Activated T-helper 1 cell treated with Interleukin-2 at 50 U/mL for 16 hours (primary cell): Measurements from ENCODE around the gene ARHGEF26.

ENCODE experiments used
- DNase-seq: peaks from one replicate; pipeline ENCODE4 v3.0.0-alpha.2; 2020; ENCODE audit warnings: low read depth

The ARHGEF26 gene

DNA sequence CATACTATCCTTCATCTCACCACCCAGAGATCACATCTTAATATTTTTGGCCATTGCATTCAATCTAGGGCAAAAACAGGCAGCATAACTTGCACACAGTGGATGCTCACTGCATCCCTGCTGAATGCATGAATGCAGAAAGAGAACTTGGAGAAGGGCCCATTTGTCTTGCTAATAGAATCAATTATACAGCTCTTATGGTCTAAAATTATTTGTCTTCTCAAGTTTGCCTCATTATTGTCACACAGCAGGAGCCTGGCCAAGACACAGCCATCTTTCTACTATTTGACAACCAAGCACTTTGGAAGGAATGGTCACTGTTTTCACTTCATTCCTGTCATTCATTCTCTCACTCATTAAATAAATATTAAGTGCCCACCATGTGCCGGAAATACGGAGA lies 1.2 kb upstream of the ARHGEF26 start:
- no peak for DNase-seq

DNA sequence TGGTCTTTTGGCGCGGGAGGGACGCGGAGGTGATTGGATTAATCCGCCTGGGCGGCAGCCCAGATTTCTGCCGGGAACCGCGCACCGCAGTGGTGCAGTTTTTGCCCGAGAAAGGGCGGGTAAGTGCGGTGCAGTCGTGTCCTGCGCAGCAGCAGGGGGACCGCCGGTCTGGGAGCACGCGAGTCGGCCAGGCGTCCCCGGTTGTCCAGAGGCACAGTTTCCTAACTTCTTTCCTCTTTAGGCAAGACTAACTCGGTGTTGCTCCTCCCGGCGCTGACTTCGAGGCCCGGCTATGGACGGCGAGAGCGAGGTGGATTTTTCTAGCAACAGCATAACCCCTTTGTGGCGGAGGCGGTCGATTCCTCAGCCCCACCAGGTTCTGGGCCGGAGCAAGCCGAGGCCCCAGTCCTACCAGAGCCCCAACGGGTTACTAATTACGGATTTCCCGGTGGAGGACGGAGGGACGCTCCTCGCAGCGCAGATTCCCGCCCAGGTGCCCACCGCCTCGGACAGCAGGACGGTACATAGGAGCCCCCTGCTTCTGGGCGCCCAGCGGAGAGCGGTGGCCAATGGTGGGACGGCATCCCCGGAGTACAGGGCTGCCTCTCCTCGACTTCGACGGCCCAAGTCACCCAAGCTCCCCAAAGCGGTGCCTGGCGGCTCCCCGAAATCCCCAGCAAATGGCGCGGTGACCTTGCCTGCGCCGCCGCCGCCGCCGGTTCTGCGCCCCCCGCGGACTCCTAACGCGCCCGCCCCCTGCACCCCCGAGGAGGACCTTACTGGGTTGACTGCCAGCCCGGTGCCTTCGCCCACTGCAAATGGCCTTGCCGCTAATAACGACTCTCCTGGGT lies 736 bp downstream of the ARHGEF26 start:
- DNase-seq, result no peak

DNA sequence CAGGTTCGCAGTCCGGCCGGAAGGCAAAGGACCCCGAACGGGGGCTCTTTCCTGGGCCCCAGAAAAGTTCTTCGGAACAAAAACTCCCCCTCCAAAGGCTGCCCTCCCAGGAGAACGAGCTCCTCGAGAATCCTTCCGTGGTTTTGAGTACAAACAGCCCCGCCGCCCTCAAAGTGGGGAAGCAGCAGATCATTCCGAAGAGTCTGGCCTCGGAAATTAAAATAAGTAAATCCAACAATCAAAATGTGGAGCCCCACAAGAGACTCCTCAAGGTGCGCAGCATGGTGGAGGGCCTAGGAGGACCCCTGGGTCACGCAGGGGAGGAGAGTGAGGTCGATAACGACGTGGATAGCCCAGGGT lies 1.3 kb downstream of the ARHGEF26 start:
- DNase-seq, result no peak

DNA sequence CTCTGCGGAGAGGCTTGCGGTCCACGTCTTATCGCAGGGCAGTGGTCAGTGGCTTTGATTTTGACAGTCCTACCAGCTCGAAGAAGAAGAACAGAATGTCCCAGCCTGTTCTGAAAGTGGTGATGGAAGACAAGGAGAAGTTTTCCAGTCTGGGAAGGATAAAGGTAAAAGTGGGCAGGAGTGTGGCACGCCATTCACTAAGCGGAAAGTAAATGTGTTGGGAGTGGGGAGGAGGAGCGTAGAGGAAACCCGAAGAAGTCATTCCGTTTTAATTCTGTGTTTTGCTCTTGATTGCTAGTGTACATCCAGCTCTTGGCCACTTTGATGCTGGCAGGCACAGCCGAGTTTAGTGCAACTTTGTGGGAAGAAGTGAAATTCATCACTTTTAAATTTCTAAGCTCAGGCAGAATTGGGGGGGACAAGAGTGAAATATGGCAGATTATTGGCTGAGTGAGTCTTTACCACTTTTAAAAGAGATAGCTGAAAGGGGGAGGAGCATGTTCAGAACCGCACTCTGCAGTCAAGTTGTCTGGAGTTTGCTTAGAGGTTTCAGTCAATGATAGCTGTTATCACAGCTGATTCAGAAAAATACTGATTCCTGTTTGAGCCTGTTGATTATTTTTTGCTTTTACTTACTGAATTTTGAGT lies 1.8 kb downstream of the ARHGEF26 start:
- no peak for DNase-seq

DNA sequence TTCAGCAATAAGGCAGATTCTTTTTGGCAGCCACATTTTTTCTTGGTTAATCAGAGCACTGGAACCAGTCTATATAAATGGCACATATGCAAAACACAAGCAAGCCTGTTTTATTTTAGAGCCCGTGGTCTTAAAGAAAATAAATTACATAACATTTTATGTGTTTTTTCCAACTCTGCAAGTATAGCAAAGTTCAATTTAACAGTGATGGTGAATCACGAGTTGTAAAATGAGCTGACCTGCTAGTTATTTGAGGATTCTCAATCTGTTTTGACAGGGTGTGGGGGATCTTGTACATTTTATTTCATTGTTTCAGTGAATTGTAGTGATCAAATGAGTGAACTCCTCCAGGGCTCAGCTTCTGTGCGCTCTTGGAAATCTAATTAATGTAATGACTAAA lies 2.7 kb downstream of the ARHGEF26 start:
- DNase-seq, result no peak

DNA sequence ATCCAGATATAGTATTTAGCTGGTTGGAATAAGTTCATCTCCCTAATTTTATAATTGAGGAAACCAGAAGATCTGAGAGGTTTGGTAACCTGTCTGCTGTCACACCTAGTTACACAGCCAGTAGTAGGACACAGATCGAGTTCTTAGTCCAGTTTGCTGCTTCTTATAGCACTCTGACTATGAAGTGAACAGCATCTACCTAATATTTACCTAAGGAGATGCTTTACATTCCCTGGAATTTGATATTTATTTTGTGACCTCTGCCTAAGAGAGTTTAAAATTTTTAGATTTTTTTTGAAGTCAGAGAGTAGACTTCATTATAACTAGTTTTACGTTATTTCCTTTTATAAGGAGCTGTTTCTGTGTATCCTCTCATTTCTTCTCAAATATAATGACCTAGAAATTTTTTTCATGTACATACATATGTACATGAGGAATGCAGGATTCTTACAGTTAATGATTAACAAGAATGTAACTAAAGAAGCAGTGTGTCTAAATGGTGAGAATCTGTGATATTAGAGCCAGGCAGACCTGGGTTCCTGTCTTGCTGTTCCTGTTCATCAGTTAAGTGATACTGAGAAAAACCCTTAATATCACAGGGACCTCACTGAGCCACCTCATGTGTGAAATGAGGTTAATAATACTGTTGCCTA lies 4.3 kb downstream of the ARHGEF26 start:
- DNase-seq, result no peak

DNA sequence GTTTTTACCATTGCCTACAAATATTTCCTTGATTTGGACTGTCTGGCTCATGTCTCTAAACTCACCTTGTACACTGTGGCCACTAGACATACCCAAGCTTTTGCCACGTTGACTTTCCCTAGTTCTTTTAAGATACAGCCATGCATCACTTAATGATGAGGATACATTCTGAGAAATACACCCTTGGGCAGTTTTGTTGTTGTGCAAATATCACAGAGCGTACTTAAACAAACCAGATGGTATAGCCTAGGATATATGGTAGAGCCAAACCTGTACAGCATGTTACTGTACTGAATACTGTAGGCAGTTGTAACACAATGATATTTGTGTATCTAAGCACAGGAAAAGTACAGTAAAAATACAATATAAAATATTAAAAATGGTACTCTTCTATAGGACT lies 5.5 kb downstream of the ARHGEF26 start:
- no peak for DNase-seq

DNA sequence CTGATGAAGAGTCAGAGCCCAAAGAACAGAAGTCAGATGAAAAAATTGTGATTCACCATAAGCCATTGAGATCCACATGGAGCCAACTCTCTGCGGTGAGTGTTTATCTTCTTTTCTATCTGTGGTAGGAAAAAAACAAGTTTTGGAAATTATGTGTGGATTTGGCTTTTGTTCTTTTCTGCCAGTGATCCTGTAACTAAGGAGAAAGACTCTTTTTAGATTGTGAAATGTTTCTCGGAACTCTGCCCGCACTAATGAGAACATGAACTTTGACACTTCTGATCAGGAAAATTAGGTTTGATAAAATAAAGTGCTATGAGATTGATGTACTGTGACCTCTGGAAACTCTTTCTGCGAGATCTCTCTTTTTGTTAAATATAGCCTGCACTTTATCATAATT lies 8.4 kb downstream of the ARHGEF26 start:
- no peak for DNase-seq

DNA sequence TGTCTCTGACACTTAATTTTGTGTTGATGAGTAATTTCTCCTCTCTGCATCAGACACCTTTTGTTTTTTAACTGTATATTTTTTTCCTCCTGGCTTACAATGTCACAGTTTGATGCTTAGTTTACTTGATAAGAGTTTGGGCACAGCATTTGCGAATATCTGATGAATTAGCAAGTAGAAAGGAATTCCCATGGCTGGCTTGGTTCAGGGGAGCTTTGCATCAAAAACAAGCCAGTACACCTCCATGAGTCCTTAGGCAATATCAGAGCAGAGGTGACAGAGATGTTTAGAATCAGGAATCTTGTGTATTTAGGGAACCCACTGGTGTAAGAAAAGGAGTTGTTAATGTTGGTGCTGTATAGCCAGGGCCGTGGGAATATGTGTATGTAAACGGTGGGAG lies 9.3 kb downstream of the ARHGEF26 start:
- DNase-seq, result no peak

DNA sequence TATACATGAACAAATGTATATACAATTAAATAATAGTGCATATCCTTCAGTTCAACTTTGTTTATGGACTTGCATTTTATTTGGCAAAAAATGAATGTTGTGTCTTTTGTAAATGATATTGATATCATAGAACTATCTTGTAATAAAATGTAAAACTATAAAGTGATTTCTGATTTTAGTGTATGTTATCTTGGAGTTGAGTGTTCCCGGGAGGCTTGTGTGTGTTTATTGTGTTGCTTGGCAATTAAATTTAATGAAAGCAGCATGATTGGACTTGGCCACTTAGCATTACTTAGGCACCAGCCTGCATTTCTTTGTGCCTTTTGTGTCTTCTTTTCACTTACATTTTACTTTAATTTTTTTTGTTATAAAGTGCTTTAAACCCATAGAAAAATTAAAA lies 10.6 kb downstream of the ARHGEF26 start:
- DNase-seq, result no peak

DNA sequence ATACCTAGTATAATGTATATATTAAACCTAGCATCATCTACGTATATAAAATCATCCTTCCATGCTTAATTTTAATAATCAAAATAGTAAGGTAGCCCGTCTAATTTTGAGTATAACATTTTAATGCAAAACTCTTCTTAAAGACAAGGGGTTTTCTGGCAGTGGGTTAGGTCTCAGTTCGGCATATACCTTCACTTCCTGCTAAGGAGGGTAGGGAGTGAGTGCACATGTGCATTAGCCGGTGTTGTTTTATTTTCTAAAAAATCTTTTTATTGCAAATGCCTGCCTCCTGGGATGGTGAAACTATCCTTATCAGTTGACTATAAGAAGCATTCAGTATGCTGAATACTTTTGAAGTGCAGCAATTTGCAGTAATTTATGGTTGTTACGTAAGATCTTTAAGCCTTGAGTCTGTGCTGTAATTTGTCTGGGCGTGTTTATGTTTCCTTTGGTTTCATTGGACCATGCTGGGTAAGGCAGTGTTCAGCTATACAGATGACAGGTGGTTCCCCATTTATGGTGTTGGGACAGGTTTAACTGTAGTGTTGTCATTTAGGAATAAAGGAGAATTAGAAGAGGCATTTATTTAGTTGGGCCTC lies 11.7 kb downstream of the ARHGEF26 start:
- DNase-seq, result no peak

DNA sequence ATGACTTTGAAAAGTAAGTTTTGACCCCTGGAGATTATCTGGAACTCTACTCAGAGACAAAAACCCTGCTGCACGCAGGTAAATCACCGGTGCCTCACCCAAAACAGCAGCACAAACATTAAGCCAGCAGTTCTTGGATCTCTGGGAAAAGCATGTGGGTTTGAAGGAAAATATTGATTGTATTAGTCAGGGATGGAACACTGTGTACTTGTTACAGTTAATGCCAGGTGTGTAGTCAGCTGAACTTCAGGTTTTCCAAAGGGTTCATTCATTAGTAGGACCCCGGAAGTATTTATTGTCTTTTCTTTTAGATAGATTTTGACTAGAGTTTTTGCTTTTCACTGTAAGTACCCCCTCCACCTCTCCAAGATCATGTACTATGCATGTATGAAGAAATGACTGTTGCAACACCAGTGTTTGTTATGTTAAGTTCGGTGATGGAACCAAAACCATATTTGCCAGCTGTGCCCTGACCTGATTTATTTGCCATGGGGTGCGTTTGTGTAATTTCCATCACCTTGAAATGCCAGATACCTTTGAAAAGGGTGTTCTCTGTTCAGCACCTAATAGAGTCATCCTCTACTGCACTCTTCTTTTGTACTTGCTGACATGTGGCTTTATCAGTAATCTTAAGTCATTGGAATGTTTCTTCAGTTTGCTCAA lies 14.5 kb downstream of the ARHGEF26 start:
- DNase-seq, result no peak

DNA sequence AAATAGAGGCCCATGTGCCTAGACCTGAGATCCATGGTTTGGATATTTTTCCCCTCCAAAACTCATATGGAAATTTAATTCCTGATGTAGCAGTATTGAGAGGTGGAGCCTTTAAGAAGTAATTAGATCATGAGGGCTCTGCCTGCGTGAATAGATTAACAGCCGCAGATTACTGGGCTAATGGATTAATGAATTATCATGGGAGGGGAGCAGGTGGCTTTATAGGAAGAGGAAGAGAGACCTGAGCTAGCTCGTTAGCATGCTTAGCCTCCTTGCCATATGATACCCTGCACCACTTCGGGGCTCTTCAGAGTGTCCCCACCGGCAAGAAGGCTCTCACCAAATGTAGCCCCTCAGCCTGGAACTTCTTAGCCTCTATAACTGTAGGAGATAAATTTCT lies 15.8 kb downstream of the ARHGEF26 start:
- no peak for DNase-seq

DNA sequence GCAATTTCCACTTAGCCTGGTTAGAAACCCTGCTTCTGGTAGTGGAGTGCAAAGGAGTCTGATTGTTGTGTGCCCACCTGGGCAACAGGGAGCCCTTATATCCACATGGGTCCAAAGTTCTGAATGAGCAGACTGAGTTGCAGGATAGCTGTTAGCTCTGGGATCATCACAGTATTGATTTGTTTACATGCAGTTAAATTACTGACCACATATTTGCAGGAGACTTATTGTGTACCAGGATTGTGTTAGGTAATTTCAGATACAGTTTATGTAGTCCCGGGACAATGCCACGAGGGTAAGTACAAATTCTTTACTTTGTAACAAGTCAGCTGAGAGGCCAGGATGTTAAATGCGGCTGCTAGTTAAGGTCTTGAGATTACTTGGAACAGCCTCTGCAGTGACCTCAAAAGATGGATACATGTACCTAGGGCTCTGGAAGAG lies 18.8 kb downstream of the ARHGEF26 start:
- DNase-seq, result no peak

DNA sequence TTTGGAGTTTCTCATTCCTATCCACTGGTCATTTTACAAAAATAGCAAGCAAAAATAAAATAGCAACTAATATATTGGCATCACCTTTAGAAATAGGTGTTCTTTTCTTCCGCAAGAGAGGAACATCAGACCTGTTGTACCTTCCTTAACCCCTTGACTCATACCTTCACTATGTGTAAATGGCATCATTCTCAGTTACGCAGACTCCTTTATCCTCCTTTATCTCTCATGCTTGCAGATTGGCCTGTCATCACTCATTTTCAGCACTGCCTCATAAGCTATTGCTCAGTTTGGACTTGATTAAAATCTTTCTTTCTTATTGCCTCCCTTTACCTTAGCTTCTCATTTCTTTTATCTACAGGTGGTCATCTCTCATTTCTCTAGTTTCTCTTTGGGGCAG lies 21.4 kb downstream of the ARHGEF26 start:
- no peak for DNase-seq

DNA sequence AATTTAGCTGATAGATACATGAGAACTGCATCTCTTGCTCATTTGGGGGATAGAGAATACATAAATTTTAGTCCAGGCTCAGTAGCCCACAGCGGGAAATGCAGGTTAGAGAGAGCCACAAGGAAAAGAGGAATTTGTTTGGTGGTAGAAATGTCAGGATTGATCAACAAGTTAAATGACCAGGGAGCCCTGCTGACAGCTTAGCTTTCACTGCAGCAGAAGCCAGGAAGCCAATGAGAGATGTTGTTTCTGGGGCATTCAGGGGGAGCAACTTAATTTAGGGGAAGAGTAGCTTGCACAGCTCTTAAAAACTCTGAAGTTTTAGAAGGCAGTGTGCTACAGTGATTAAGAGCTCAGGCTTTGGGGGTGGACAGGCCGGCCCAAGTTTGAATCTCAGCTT lies 22.7 kb downstream of the ARHGEF26 start:
- DNase-seq, result no peak

DNA sequence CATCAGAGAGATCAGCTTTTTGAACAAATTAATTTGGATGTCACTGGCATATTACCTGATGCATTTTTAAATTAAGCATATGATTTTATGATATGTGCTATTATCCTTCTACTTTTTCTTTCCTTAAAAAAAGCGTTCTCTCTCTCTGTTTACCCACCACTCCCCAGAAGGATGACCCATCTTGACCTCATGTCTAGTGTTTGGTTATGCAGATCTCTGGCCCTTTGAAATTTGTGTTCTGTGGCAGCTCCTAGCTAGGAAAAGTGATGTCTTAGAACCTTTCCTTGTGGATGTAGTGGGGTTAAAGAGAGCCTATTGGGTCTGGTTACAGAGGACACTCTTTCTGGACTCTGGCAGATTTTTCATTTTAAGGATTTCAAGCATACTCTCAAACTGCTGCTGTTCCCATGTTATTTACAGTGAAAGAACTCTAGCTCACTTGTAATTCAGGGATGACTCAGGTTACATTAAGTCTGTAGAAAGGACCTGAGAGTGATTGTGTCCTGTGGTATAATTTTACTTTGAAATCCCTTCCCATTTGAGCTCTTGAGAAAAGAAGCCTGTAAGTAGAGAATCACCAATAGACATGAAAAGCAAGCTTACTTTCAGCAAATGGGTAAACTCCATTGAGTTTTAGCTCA lies 23.8 kb downstream of the ARHGEF26 start:
- DNase-seq, result no peak

DNA sequence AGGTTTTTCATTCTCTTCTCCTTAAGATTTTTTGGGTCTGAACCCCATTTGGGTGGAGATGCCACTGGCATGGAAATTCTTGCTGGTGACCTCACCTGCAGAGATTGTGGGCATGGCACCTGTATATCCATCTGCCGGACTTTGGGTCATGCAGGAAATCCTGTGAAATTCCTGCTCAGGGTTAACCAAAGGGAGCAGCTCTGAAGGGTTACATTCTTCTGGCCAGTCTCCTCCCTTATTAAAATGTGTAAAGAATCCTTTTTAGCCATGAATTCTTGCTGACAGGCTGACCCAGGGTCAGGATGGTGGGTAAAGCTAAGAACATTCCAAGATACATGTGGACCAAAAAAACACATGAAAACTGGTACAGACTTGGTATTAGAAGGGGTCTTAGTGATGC lies 27.4 kb downstream of the ARHGEF26 start:
- no peak for DNase-seq

DNA sequence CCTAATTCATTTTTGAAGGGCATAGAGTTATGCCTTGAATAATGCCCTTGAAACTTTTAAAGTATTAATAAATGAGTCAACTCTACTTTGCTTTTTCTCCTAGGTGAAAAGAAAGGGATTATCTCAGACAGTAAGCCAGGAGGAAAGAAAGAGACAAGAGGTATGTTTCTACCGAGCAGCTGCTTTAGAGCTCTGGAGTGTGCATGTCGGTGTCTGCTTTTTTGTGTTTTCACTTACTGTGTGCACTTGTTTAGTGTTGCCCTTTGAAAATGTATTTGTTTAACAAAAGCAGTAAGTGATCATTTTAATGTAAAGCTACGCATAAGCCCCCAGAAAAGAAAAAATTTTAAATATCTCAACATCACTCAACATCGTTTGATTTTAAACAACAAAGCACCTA lies 28.1 kb downstream of the ARHGEF26 start:
- no peak for DNase-seq

DNA sequence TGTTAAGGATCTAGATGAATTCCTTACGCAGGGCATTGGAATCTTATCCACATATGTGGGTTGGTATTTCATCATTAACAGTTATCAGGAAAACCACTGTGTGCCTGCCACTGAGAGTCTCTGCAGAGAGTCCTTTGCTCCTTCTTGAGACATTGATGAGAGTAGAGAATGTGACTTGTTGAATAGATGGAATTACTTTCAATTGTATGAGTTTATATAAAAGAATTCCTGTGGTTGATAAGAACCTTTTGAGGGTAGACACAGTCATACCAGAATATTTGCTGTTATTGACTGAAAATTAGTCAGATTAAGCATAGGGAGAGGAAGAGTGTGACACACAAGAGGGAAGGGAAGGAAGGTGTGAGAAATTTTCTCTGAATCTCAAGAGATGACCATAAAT lies 30.8 kb downstream of the ARHGEF26 start:
- no peak for DNase-seq

DNA sequence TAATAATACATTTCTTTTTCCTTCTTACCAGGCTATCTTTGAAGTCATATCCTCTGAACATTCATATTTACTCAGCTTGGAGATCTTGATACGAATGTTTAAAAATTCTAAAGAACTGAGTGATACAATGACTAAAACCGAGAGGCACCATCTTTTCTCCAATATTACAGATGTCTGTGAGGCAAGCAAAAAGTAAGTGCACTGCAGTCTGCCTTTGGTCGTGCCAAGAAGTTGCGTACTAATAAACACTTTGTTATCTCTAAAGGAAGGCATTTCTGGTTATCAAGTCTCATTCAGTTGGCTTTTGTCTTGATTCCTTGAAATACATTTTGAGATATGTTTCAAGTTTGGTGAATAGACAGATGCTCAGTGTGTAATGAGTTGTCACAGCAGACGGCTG lies 31.6 kb downstream of the ARHGEF26 start:
- DNase-seq, result no peak

DNA sequence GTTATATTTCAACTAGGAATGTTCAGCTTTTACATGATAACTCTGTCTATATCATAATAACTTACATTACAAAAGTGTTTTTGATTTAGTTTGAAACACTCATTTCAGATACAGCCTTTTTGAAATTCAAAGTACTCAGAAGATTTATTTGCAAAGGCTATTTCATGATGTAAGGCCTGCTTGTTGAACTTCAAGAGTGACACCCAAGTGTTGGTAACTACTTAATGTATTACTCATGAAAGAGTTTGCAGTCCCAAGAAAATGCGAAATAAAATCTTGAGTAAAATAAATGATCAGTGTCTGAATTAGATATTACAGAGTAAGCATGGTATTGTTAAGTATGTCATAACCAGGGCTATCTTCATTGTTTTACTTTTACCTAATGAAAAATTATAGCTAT lies 35.3 kb downstream of the ARHGEF26 start:
- DNase-seq, result no peak
